LNCAP (cell line): ENCODE measurements around the gene IRF4.

Experiments used
- CTCF ChIP-seq: fragments of 450-650 bp; IDR thresholded peaks from 2 replicates; pipeline ENCODE4 v1.5.1; 2017; ENCODE audit warnings: mild to moderate bottlenecking

The IRF4 gene

GRCh38 chr6:408599-409102, 17.1 kb downstream of the IRF4 start:
- no peak for TF ChIP-seq CTCF

DNA sequence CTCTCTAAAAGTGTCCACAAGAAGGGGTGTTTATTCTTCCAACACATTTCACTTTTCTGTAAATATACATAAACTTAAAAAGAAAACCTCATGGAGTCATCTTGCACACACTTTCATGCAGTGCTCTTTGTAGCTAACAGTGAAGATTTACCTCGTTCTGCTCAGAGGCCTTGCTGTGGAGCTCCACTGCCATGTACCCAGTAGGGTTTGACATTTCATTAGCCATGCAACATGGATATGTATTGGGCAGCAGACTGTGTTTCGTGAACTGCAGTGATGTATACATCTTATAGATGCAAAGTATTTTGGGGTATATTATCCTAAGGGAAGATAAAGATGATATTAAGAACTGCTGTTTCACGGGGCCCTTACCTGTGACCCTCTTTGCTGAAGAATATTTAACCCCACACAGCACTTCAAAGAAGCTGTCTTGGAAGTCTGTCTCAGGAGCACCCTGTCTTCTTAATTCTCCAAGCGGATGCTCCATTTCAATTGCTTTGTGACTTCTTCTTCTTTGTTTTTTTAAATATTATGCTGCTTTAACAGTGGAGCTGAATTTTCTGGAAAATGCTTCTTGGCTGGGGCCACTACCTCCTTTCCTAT, 17.9 kb downstream of the IRF4 start:
- no peak for TF ChIP-seq CTCF

DNA sequence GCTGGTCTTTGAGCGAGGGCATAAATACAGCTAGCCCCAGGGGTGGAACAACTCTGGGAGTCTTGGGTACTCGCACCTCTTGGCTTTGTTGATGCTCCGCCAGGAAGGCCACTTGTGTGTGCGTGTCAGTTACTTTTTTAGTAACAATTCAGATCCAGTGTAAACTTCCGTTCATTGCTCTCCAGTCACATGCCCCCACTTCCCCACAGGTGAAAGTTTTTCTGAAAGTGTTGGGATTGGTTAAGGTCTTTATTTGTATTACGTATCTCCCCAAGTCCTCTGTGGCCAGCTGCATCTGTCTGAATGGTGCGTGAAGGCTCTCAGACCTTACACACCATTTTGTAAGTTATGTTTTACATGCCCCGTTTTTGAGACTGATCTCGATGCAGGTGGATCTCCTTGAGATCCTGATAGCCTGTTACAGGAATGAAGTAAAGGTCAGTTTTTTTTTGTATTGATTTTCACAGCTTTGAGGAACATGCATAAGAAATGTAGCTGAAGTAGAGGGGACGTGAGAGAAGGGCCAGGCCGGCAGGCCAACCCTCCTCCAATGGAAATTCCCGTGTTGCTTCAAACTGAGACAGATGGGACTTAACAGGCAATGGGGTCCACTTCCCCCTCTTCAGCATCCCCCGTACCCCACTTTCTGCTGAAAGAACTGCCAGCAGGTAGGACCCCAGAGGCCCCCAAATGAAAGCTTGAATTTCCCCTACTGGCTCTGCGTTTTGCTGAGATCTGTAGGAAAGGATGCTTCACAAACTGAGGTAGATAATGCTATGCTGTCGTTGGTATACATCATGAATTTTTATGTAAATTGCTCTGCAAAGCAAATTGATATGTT, 19.2 kb downstream of the IRF4 start:
- no peak for TF ChIP-seq CTCF

GRCh38 chr6:411402-412145, 20.0 kb downstream of the IRF4 start:
- no peak for TF ChIP-seq CTCF

- no peak for TF ChIP-seq CTCF
Measured at GRCh38 chr6:412146-412886, 20.8 kb downstream of the IRF4 start.

- no peak for TF ChIP-seq CTCF
Measured at GRCh38 chr6:414447-414846, 22.9 kb downstream of the IRF4 start.

DNA sequence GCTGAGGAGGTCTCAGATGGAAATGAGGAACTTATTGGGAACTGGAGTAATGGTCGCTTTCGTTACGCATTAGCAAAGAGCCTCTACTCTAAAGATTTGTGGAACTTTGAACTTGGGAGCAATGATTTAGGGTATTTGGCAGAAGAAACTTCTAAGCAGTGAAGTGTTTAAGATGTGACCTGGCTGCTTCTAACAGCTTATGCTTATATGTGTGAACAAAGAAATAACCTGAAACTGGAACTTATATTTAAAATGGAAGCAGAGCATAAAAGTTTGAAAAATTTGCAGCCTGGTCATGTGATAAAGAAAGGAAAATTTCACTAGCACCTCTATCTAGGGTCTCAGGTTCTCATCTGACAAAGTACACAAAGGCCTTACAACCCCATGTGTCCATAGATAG, 23.5 kb downstream of the IRF4 start:
- no peak for TF ChIP-seq CTCF
